Measurements from ENCODE around the gene GPR142. TPM values are rescaled to one million over a fixed set of nuclear protein-coding genes. Genes with fewer than 3 reads are reported as not detected.

The GPR142 gene
- polyA plus RNA-seq, 1 of the 3 experiments (the other 2 are of a cell fraction) = not detected

DNA sequence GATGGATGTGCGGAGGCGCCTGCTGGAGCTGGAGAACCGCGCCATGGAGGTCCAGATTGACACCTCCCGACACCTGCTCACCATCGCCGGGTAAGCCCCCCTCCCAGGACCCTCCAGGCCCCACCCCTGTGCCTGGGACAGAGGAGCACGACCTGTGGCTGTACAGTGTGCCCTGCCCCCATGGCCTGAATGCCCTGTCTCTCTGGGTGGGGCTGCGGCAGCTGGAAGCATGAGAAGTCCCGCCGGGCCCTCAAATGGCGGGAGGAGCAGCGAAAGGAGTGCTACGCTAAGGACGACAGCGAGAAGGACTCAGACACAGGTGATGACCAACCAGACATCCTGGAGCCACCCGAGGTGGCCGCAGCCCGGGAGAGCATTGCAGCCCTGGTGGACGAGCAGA is 16.8 kb upstream of the GPR142 start:
- DNase-seq = no peak
- Histone ChIP-seq H3F3A (replicated peaks; ENCODE audit: insufficient read depth) (no peaks in the 10 kb centered on the region), H3K27me3 (ENCODE audit: insufficient read depth) (no peaks in the 10 kb centered on the region), H3K9me3 (no peaks in the 10 kb centered on the region), H3K36me3 (replicated peaks in 1 of 2; ENCODE audit: control insufficient read depth in 1 of 2, insufficient read depth in 2 of 2, low read length in 1 of 2) (no peaks in the 10 kb centered on the region), H3K9me2 (no peaks in the 10 kb centered on the region), H4K20me1 (ENCODE audit: insufficient read depth) (no peaks in the 10 kb centered on the region), H3K4me3 (ENCODE audit: low read depth in 2 of 2, low read length in 1 of 2) (no peak overlapping the region), H3K79me2 (ENCODE audit: insufficient read depth) (no peaks in the 10 kb centered on the region), H3K4me2 (no peak overlapping the region), H2AFZ (ENCODE audit: low read depth) (no peak overlapping the region), H3K27ac (ENCODE audit: low read depth in 2 of 2, low read length in 1 of 2) (no peak overlapping the region), H3K4me1 (ENCODE audit: control insufficient read depth in 1 of 2, insufficient read depth in 2 of 2, low read depth in 1 of 2, low read length in 1 of 2) (peaks cover 0 to 2% of the 10 kb centered on the region in 2 experiments; a peak in 1 of 4 replicates), H3K9ac (no peak overlapping the region)
- no peak for TF ChIP-seq NRF1 (IDR thresholded peaks at IDR 0.05; ENCODE audit: low read depth, low read length)
- TF ChIP-seq POLR2AphosphoS5 (IDR thresholded peaks at IDR 0.05; ENCODE audit: low read depth, low read length) = no peak
- no peak for TF ChIP-seq CHD2 (IDR thresholded peaks at IDR 0.05; ENCODE audit: low read length, partially characterized antibody)
- no peak for TF ChIP-seq MEF2A (IDR thresholded peaks at IDR 0.05; ENCODE audit: borderline replicate concordance, low read depth)
- TF ChIP-seq ELF1 (IDR thresholded peaks at IDR 0.05) = no peak
- no peak for TF ChIP-seq CTCF (IDR thresholded peaks at IDR 0.05)
- no peak for TF ChIP-seq NFIC (IDR thresholded peaks at IDR 0.05; ENCODE audit: borderline replicate concordance)
- TF ChIP-seq RFX5 (IDR thresholded peaks at IDR 0.05; ENCODE audit: low read length) = no peak
- no peak for TF ChIP-seq FOXJ3 (CRISPR knock-in tag; IDR thresholded peaks at IDR 0.05)
- TF ChIP-seq YY1 (IDR thresholded peaks at IDR 0.05; ENCODE audit: low read depth) = no peak
- no peak for TF ChIP-seq MXI1 (IDR thresholded peaks at IDR 0.05; ENCODE audit: low read depth, low read length)
- WGBS (ENCODE audit: low lambda C conversion rate) = 39% methylated on average over 16 of the region's 20 CpGs
- CTCF ChIA-PET = interaction anchor here (0.7 to 12.6 kb wide), 6 partner anchors 15 to 183 kb away, joined by 3 to 194 read pairs (median 8); partner anchors contain the start of genes BTBD17 and GPR142
- POLR2A ChIA-PET = no interaction called here

GRCh38 chr17:74351552-74352210 is 15.6 kb upstream of the GPR142 start:
- 7% methylated on average over 45 of the region's 55 CpGs for WGBS (ENCODE audit: low lambda C conversion rate)
- Histone ChIP-seq H3K36me3 (replicated peaks in 1 of 2; ENCODE audit: control insufficient read depth in 1 of 2, insufficient read depth in 2 of 2, low read length in 1 of 2) (no peaks in the 10 kb centered on the region), H4K20me1 (ENCODE audit: insufficient read depth) (no peaks in the 10 kb centered on the region), H3K9me2 (no peaks in the 10 kb centered on the region), H3K79me2 (ENCODE audit: insufficient read depth) (no peaks in the 10 kb centered on the region), H3K4me1 (ENCODE audit: control insufficient read depth in 1 of 2, insufficient read depth in 2 of 2, low read depth in 1 of 2, low read length in 1 of 2) (peaks cover 0 to 2% of the 10 kb centered on the region in 2 experiments; a peak in 1 of 4 replicates), H3K9ac (no peak overlapping the region), H3K27ac (ENCODE audit: low read depth in 2 of 2, low read length in 1 of 2) (no peak overlapping the region), H3K4me3 (ENCODE audit: low read depth in 2 of 2, low read length in 1 of 2) (no peak overlapping the region), H2AFZ (ENCODE audit: low read depth) (no peak overlapping the region), H3K27me3 (ENCODE audit: insufficient read depth) (no peaks in the 10 kb centered on the region), H3K9me3 (no peaks in the 10 kb centered on the region), H3K4me2 (no peak overlapping the region), H3F3A (replicated peaks; ENCODE audit: insufficient read depth) (no peaks in the 10 kb centered on the region)
- DNase-seq = peak; percentile 85
- TF ChIP-seq RFX5 (IDR thresholded peaks at IDR 0.05; ENCODE audit: low read length) (no peak), TEAD4 (IDR thresholded peaks at IDR 0.05; ENCODE audit: borderline replicate concordance, insufficient read depth) (no peak), FOXM1 (IDR thresholded peaks at IDR 0.05; ENCODE audit: low read depth) (no peak)
- TF ChIP-seq, protein P1, sequence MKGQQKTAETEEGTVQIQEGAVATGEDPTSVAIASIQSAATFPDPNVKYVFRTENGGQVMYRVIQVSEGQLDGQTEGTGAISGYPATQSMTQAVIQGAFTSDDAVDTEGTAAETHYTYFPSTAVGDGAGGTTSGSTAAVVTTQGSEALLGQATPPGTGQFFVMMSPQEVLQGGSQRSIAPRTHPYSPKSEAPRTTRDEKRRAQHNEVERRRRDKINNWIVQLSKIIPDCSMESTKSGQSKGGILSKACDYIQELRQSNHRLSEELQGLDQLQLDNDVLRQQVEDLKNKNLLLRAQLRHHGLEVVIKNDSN (IDR thresholded peaks at IDR 0.05; ENCODE audit: borderline replicate concordance, low read depth) = no peak
- TF ChIP-seq, protein P2, sequence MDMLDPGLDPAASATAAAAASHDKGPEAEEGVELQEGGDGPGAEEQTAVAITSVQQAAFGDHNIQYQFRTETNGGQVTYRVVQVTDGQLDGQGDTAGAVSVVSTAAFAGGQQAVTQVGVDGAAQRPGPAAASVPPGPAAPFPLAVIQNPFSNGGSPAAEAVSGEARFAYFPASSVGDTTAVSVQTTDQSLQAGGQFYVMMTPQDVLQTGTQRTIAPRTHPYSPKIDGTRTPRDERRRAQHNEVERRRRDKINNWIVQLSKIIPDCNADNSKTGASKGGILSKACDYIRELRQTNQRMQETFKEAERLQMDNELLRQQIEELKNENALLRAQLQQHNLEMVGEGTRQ (IDR thresholded peaks at IDR 0.05; ENCODE audit: borderline replicate concordance, low read depth, low read length) = no peak
- POLR2A ChIA-PET = interaction anchor here (0.9 kb wide), 1 partner anchor 9 kb away, joined by 3 read pairs; no protein-coding TSS in a partner anchor
- CTCF ChIA-PET = interaction anchor here (0.6 to 12.6 kb wide), 17 partner anchors 13 to 147 kb away, joined by 3 to 194 read pairs (median 7); partner anchors contain the start of genes BTBD17 and GPR142

All from SK-N-SH (cell line).